Measurements from ENCODE around the gene GRK4. TPM values are rescaled to one million over a fixed set of nuclear protein-coding genes. Genes with fewer than 3 reads are reported as not detected.
A peak's percentile ranks its signal among the peaks of the same experiment; 100 is the strongest.

Gene GRK4
- total and polyA plus RNA-seq, 10 of the 15 experiments (the other 5 are each of a cell fraction or from before 2014, with no cell fraction given): 1.1 to 4.0 (median 2.5) TPM

DNA sequence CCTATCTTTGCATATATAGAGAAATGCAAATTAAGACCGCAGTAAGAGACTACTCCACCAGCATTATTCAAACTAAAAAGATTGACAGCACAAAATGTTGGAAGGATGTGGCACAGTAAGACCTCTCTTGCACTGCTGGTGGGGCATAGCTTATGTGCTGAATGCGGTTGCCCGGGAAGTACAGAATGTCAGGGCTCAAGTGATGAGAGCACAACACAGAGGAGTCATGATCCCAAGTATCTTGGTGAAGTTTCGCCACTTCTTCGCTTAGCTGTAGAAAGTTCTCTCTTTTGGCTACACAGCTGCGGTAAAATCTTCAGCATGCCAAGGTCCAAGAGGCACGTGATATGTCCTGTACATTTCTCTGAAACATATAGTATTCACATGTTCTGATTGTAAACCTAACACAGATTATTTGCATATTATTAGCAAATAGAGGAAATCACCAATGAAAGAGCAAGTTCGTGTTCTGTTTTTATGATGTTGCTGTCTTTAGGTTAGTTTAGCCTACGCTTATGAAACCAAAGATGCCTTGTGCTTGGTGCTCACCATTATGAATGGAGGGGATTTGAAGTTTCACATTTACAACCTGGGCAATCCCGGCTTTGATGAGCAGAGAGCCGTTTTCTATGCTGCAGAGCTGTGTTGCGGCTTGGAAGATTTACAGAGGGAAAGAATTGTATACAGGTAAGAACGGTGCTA, 55.9 kb downstream of the GRK4 start (continued):
- TF ChIP-seq, protein P1, sequence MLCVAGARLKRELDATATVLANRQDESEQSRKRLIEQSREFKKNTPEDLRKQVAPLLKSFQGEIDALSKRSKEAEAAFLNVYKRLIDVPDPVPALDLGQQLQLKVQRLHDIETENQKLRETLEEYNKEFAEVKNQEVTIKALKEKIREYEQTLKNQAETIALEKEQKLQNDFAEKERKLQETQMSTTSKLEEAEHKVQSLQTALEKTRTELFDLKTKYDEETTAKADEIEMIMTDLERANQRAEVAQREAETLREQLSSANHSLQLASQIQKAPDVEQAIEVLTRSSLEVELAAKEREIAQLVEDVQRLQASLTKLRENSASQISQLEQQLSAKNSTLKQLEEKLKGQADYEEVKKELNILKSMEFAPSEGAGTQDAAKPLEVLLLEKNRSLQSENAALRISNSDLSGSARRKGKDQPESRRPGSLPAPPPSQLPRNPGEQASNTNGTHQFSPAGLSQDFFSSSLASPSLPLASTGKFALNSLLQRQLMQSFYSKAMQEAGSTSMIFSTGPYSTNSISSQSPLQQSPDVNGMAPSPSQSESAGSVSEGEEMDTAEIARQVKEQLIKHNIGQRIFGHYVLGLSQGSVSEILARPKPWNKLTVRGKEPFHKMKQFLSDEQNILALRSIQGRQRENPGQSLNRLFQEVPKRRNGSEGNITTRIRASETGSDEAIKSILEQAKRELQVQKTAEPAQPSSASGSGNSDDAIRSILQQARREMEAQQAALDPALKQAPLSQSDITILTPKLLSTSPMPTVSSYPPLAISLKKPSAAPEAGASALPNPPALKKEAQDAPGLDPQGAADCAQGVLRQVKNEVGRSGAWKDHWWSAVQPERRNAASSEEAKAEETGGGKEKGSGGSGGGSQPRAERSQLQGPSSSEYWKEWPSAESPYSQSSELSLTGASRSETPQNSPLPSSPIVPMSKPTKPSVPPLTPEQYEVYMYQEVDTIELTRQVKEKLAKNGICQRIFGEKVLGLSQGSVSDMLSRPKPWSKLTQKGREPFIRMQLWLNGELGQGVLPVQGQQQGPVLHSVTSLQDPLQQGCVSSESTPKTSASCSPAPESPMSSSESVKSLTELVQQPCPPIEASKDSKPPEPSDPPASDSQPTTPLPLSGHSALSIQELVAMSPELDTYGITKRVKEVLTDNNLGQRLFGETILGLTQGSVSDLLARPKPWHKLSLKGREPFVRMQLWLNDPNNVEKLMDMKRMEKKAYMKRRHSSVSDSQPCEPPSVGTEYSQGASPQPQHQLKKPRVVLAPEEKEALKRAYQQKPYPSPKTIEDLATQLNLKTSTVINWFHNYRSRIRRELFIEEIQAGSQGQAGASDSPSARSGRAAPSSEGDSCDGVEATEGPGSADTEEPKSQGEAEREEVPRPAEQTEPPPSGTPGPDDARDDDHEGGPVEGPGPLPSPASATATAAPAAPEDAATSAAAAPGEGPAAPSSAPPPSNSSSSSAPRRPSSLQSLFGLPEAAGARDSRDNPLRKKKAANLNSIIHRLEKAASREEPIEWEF (IDR thresholded peaks at IDR 0.05; ENCODE audit: insufficient replicate concordance, low read depth, low read length): no peak
- TF ChIP-seq LARP7 (IDR thresholded peaks at IDR 0.05) (no peak), DPF2 (IDR thresholded peaks at IDR 0.05) (no peak), USF2 (IDR thresholded peaks at IDR 0.05; ENCODE audit: borderline replicate concordance, low read depth, low read length) (no peak), SIN3A (IDR thresholded peaks at IDR 0.05; ENCODE audit: low read depth, low read length) (no peak), RUNX3 (IDR thresholded peaks at IDR 0.05; ENCODE audit: low read length) (peak; percentile 38; the same call in 1 of the 2 replicates)
- TF ChIP-seq, protein P2, sequence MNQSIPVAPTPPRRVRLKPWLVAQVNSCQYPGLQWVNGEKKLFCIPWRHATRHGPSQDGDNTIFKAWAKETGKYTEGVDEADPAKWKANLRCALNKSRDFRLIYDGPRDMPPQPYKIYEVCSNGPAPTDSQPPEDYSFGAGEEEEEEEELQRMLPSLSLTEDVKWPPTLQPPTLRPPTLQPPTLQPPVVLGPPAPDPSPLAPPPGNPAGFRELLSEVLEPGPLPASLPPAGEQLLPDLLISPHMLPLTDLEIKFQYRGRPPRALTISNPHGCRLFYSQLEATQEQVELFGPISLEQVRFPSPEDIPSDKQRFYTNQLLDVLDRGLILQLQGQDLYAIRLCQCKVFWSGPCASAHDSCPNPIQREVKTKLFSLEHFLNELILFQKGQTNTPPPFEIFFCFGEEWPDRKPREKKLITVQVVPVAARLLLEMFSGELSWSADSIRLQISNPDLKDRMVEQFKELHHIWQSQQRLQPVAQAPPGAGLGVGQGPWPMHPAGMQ (IDR thresholded peaks at IDR 0.05; ENCODE audit: borderline replicate concordance): no peak
